Naive thymus-derived CD4-positive, alpha-beta T cell (primary cell): ENCODE measurements around the gene JSRP1. TPM values are rescaled to one million over a fixed set of nuclear protein-coding genes. Genes with fewer than 3 reads are reported as not detected.

Source experiments
- ATAC-seq: fragments of 150-1000 bp; cut with Tn5 transposase; 2 replicates; pipeline ENCODE4 v1.10.0; 2021; ENCODE audit warnings: mild to moderate bottlenecking, moderate library complexity
- CTCF ChIA-PET: fragments of 350-600 bp; sonication (Branson Sonifier 250); formaldehyde crosslinking; loops from one replicate; lab custom pipeline; 2021; ENCODE audit warnings: antibody characterized with exemption; lab: Charles Lee
- POLR2A ChIA-PET: fragments of 350-600 bp; sonication (Branson Sonifier 250); formaldehyde crosslinking; loops from one replicate; lab custom pipeline; 2021; ENCODE audit warnings: antibody characterized with exemption, inconsistent platforms; lab: Charles Lee
- DNase-seq, 9 donors: peaks; one replicate each; pipeline versions ENCODE4 v3.0.0 to v3.0.0-alpha.2; 2020 to 2022; ENCODE audit warnings: mixed read lengths in 1 of 9
- H3K27ac ChIP-seq: one replicate; pipeline ENCODE4 v1.7.0; 2013; ENCODE audit warnings: mild to moderate bottlenecking, low read depth, low read length, moderate library complexity
- H3K27me3 ChIP-seq, 2 donors: one replicate each; pipeline ENCODE4 v1.7.0; 2013; ENCODE audit warnings: low read length in 2 of 2, mild to moderate bottlenecking in 2 of 2, moderate library complexity in 2 of 2; ENCODE audit not compliant: control insufficient read depth in 2 of 2, insufficient read depth in 2 of 2
- H3K36me3 ChIP-seq, 3 experiments: 1 replicate in 2 of 3; 2 replicates in 1 of 3; pipeline ENCODE4 v1.7.0; 2013; ENCODE audit warnings: low read length in 3 of 3, mild to moderate bottlenecking in 3 of 3, moderate library complexity in 1 of 3; ENCODE audit not compliant: insufficient read depth in 3 of 3, control insufficient read depth in 2 of 3
- H3K4me1 ChIP-seq, 2 donors: one replicate each; pipeline ENCODE4 v1.7.0; 2013; ENCODE audit warnings: low read length in 2 of 2, mild to moderate bottlenecking in 2 of 2, moderate library complexity in 1 of 2; ENCODE audit not compliant: control insufficient read depth in 2 of 2, insufficient read depth in 2 of 2
- H3K4me3 ChIP-seq: 2 replicates; pipeline ENCODE4 v1.7.0; 2013; ENCODE audit warnings: mild to moderate bottlenecking, low read length
- H3K9me3 ChIP-seq, 3 experiments: 1 replicate in 2 of 3; 2 replicates in 1 of 3; pipeline ENCODE4 v1.7.0; 2013; ENCODE audit warnings: low read length in 3 of 3; ENCODE audit not compliant: control insufficient read depth in 2 of 3
- H3K27ac Mint-ChIP-seq, 9 donors: one replicate each; pipeline ENCODE4 v1.8.0; 2020 to 2022; ENCODE audit warnings: mixed read lengths in 9 of 9, mild to moderate bottlenecking in 8 of 9, moderate library complexity in 5 of 9, inconsistent platforms in 2 of 9
- H3K27me3 Mint-ChIP-seq, 5 donors: one replicate each; pipeline ENCODE4 v1.8.0; 2021 to 2022; ENCODE audit warnings: mixed read lengths in 5 of 5, mild to moderate bottlenecking in 1 of 5
- H3K36me3 Mint-ChIP-seq, 5 donors: one replicate each; pipeline ENCODE4 v1.8.0; 2020 to 2022; ENCODE audit warnings: mixed read lengths in 5 of 5, mild to moderate bottlenecking in 3 of 5, inconsistent platforms in 1 of 5
- H3K4me1 Mint-ChIP-seq, 7 donors: one replicate each; pipeline ENCODE4 v1.8.0; 2020 to 2022; ENCODE audit warnings: mixed read lengths in 7 of 7, mild to moderate bottlenecking in 3 of 7, inconsistent platforms in 1 of 7
- H3K4me3 Mint-ChIP-seq, 10 donors: one replicate each; pipeline ENCODE4 v1.8.0; 2020 to 2022; ENCODE audit warnings: mild to moderate bottlenecking in 10 of 10, mixed read lengths in 10 of 10, moderate library complexity in 6 of 10, inconsistent platforms in 2 of 10
- H3K9me3 Mint-ChIP-seq, 11 donors: one replicate each; pipeline ENCODE4 v1.8.0; 2020 to 2022; ENCODE audit warnings: mixed read lengths in 11 of 11, mild to moderate bottlenecking in 4 of 11, inconsistent platforms in 1 of 11, moderate library complexity in 1 of 11
- intact Hi-C, 2 donors: fragments of 100-400 bp; cut with micrococcal nuclease; formaldehyde crosslinking; loops; one replicate each; pipeline ENCODE4 v1.15.1; 2023
- polyA plus RNA-seq, 2 donors: library from polyadenylated mRNA; unstranded; fragments of 300-500 nt; fragmentation: Illumina TruSeq; gene quantifications; one replicate each; pipeline ENCODE4 v1.2.3, GENCODE V29; 2021
- total RNA-seq, 6 experiments: library from RNA in 5 of 6; stranded (reverse) in 5 of 6; gene quantifications; 1 replicate in 5 of 6; 2 replicates in 1 of 6; pipeline ENCODE4 v1.2.3 and lab custom pipeline; 2021 to 2026

The JSRP1 gene, protein sequence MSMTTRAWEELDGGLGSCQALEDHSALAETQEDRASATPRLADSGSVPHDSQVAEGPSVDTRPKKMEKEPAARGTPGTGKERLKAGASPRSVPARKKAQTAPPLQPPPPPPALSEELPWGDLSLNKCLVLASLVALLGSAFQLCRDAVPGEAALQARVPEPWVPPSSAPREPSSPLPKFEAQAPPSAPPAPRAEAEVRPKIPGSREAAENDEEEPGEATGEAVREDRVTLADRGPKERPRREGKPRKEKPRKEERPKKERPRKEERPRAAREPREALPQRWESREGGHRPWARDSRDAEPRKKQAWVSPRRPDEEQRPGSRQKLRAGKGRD
- total RNA-seq (under 1 TPM in 3 of 5 experiments, not detected in 2; 0.24 to 0.41 (median 0.27) TPM), polyA plus RNA-seq (under 1 TPM in 1 of 2 donors, not detected in 1; 0.54 TPM), total RNA-seq (lab: John Stamatoyannopoulos, UW) (1.1 reads per million)

DNA sequence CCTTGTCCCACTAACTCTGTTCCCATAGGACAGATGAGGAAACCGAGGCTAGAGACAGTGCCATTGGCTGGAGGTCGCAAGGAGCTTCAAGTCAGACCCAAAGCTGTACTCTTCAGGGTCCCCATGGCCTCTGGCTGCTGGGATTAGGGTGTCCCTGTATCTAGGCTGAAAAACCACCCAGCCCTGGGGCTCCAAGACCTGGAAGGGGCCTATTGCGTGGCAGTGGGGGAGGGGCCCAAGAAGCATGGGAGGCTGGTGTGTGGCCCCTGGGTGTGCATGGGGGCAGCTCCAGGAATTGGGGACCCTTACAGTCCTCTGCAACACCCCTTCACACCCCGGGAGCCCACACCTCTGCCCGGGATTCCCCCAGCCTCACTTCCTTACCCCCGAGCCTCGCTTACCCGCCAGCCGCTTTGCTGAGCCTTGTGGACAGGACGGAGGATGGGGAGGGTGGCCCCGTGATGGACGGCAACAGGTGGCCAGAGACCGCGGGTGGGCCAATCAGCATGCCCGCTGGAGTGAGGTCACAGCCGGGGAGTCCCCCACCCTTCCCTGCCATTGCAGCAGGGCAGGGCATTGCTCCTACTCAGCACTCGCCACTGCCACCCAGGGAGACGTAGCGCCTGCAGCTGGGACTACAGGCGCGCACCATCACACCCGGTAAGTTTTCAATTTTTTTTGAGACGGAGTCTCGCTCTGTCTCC is at the start of gene JSRP1:
TSS of gene JSRP1 (minus strand) at position 436 of the 704 bp plus-strand sequence. CDS start 1,103 bp downstream, outside the sequence.
- Histone ChIP-seq H3K4me1 (peaks cover 36 to 38% of the 10 kb centered on the region in 2 donors), H3K4me3 (no peak within 1 kb of the TSS), H3K27me3 (no peaks in the 10 kb centered on the region), H3K9me3 (no peaks in the 10 kb centered on the region), H3K27ac (no peak within 1 kb of the TSS), H3K36me3 (no peaks in the 10 kb centered on the region)
- Mint-ChIP-seq H3K36me3 (no peaks in the 10 kb centered on the region), H3K4me3 (peak within 1 kb of the TSS in 5 of 10 donors; percentile 23 to 73 (median 67)), H3K4me1 (peaks cover 0 to 34% (median 29%) of the 10 kb centered on the region in 7 donors), H3K27me3 (peaks cover 0 to 22% (median 0%) of the 10 kb centered on the region in 5 donors), H3K9me3 (no peaks in the 10 kb centered on the region), H3K27ac (peak within 1 kb of the TSS; percentile 78 to 99 (median 97))
- ChIA-PET POLR2A (interaction anchor here (0.6 to 13.1 kb wide), 3 partner anchors 15 to 164 kb away, joined by 3 to 163 read pairs (median 70); no protein-coding TSS in a partner anchor), CTCF (no interaction called here)
- intact Hi-C loops = no loop called here
- DNase-seq (no peak), ATAC-seq (no peak)

- H3K27ac ChIP-seq = no peak overlapping the region
- H3K4me1 ChIP-seq = peaks cover 0 to 8% of the 10 kb centered on the region in 2 donors
- CTCF ChIA-PET = interaction anchor here (0.6 kb wide), 1 partner anchor 208 kb away, joined by 3 read pairs; no protein-coding TSS in a partner anchor
- intact Hi-C loops = no loop called here
- H3K9me3 ChIP-seq = no peaks in the 10 kb centered on the region
- peaks cover 0 to 9% of the 10 kb centered on the region in 2 donors for H3K27me3 ChIP-seq
- POLR2A ChIA-PET = no interaction called here
- Mint-ChIP-seq H3K36me3 (peaks cover 0 to 6% (median 0%) of the 10 kb centered on the region in 5 donors), H3K27ac (peak overlapping the region in 1 of 9 donors; percentile 23), H3K4me1 (peaks cover 7 to 25% (median 15%) of the 10 kb centered on the region in 7 donors), H3K9me3 (peaks cover 0 to 1% (median 0%) of the 10 kb centered on the region in 11 donors), H3K27me3 (peaks cover 21 to 80% (median 40%) of the 10 kb centered on the region in 5 donors), H3K4me3 (no peak overlapping the region)
- H3K4me3 ChIP-seq = no peak overlapping the region
- DNase-seq (no peak), ATAC-seq (no peak)
- no peaks in the 10 kb centered on the region for H3K36me3 ChIP-seq
Observed at GRCh38 chr19:2305452-2306280, 49.4 kb upstream of the JSRP1 start.

GRCh38 chr19:2303211-2303798 is 47.1 kb upstream of the JSRP1 start:
- no peaks in the 10 kb centered on the region for H3K9me3 ChIP-seq
- intact Hi-C loops = no loop called here
- ATAC-seq (no peak), DNase-seq (no peak)
- Mint-ChIP-seq H3K36me3 (peaks cover 0 to 4% (median 0%) of the 10 kb centered on the region in 5 donors), H3K9me3 (no peaks in the 10 kb centered on the region), H3K27me3 (peaks cover 8 to 58% (median 25%) of the 10 kb centered on the region in 5 donors), H3K4me3 (peak overlapping the region; percentile 9 to 88 (median 76)), H3K4me1 (peaks cover 6 to 17% (median 11%) of the 10 kb centered on the region in 7 donors), H3K27ac (peak overlapping the region in 3 of 9 donors; percentile 39 to 73 (median 73))
- H3K36me3 ChIP-seq = no peaks in the 10 kb centered on the region
- peaks cover 0 to 8% of the 10 kb centered on the region in 2 donors for H3K4me1 ChIP-seq
- H3K27ac ChIP-seq = no peak overlapping the region
- H3K4me3 ChIP-seq = no peak overlapping the region
- CTCF ChIA-PET = no interaction called here
- POLR2A ChIA-PET = interaction anchor here (0.6 to 1.7 kb wide), 8 partner anchors 8 to 31 kb away, joined by 4 to 8 read pairs (median 4); partner anchors contain the start of genes LSM7 and SPPL2B
- peaks cover 0 to 2% of the 10 kb centered on the region in 2 donors for H3K27me3 ChIP-seq

GRCh38 chr19:2302319-2303210 is 46.3 kb upstream of the JSRP1 start:
- Mint-ChIP-seq H3K36me3 (peaks cover 0 to 4% (median 0%) of the 10 kb centered on the region in 5 donors), H3K4me1 (peaks cover 6 to 17% (median 11%) of the 10 kb centered on the region in 7 donors), H3K27me3 (peaks cover 8 to 56% (median 23%) of the 10 kb centered on the region in 5 donors), H3K9me3 (no peaks in the 10 kb centered on the region), H3K27ac (peak overlapping the region in 4 of 9 donors; percentile 39 to 73 (median 68)), H3K4me3 (peak overlapping the region; percentile 42 to 88 (median 76))
- Histone ChIP-seq H3K9me3 (no peaks in the 10 kb centered on the region), H3K27me3 (peaks cover 0 to 1% of the 10 kb centered on the region in 2 donors), H3K4me3 (no peak overlapping the region), H3K36me3 (no peaks in the 10 kb centered on the region), H3K4me1 (peaks cover 0 to 8% of the 10 kb centered on the region in 2 donors), H3K27ac (no peak overlapping the region)
- intact Hi-C loops = no loop called here
- DNase-seq = peak in 3 of 9 donors; percentile 22 to 38 (median 31)
- ChIA-PET CTCF (no interaction called here), POLR2A (interaction anchor here (0.7 to 1.7 kb wide), 9 partner anchors 8 to 32 kb away, joined by 4 to 8 read pairs (median 4); partner anchors contain the start of genes LSM7 and SPPL2B)
- peak; percentile 66 for ATAC-seq

DNA sequence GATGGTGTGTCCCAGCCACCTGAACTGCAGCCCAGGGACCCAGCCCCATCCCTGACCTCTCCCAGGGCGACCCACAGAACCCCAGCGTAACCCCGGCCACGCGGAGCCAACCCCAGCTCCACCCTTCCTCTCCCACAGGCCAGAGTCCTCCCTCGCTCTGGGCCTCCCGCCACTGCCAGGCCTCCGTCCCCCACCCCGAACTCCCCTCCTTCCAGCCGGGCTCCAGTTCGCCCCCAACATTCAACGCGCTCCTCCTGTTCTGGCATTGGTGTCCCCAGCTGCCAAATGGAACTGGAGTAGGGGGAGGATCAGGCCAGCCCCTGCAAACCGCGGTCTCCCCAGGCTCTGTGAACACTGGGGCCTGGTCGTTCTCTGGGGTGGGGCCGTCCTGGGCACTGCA is 44.3 kb upstream of the JSRP1 start:
- H3K9me3 ChIP-seq = no peaks in the 10 kb centered on the region
- POLR2A ChIA-PET = interaction anchor here (0.7 to 3.8 kb wide), 2 partner anchors 12 to 26 kb away, joined by 4 to 17 read pairs; no protein-coding TSS in a partner anchor
- intact Hi-C loops = no loop called here
- Mint-ChIP-seq H3K4me3 (no peak overlapping the region), H3K27ac (no peak overlapping the region), H3K36me3 (peaks cover 0 to 4% (median 0%) of the 10 kb centered on the region in 5 donors), H3K4me1 (peaks cover 6 to 16% (median 11%) of the 10 kb centered on the region in 7 donors), H3K9me3 (no peaks in the 10 kb centered on the region), H3K27me3 (peaks cover 0 to 39% (median 15%) of the 10 kb centered on the region in 5 donors)
- ATAC-seq = no peak
- no peak overlapping the region for H3K27ac ChIP-seq
- no peaks in the 10 kb centered on the region for H3K36me3 ChIP-seq
- peaks cover 0 to 8% of the 10 kb centered on the region in 2 donors for H3K4me1 ChIP-seq
- H3K27me3 ChIP-seq = no peaks in the 10 kb centered on the region
- DNase-seq = no peak
- CTCF ChIA-PET = interaction anchor here (0.6 kb wide), 1 partner anchor 145 kb away, joined by 3 read pairs; no protein-coding TSS in a partner anchor
- H3K4me3 ChIP-seq = no peak overlapping the region
